ENCODE results near the gene RAB9B. TPM values are rescaled to one million over a fixed set of nuclear protein-coding genes. Genes with fewer than 3 reads are reported as not detected.

Gene RAB9B
- total and polyA plus RNA-seq, 2 donors = 1.3 to 1.5 TPM

DNA sequence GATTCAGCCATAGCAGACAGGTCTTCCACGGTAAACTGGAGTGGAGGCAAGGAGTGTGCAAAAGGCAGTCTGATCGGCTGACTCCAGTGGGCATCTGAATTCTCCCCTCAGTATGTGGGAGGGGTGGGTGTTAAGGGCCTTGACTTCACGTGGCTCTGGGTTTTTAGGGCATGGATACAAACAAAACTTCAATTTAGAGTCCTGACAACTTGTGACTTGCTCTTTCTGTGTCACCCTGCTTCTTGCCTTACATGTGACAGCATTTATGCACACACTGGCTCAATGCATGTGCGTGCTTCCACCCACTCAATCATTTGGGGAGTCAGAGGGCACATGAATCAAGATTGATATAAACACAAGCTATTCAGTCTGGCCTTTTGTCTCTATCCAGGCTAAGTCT lies 37.9 kb downstream of the RAB9B start:
- no peaks in the 10 kb centered on the region for H3K9me3 ChIP-seq (ENCODE audit: control insufficient read depth in 2 of 2, insufficient read depth in 1 of 2, low read length in 1 of 2)
- H3K4me3 ChIP-seq (ENCODE audit: low read length in 2 of 2) = no peak overlapping the region
- no peaks in the 10 kb centered on the region for H3K27me3 ChIP-seq (ENCODE audit: control insufficient read depth in 2 of 2, insufficient read depth in 1 of 2, low read length in 1 of 2)
- no peaks in the 10 kb centered on the region for H3K36me3 ChIP-seq (ENCODE audit: control insufficient read depth in 2 of 2, insufficient read depth in 2 of 2, low read length in 1 of 2)
- DNase-seq (ENCODE audit: low read depth in 6 of 9, low spot score in 9 of 9) = no peak
- H3K4me1 ChIP-seq (ENCODE audit: control insufficient read depth in 2 of 2, insufficient read depth in 2 of 2, low read length in 2 of 2) = no peaks in the 10 kb centered on the region
- 96% methylated on average over 4 of the region's 4 CpGs for WGBS
- no peak overlapping the region for H3K27ac ChIP-seq (ENCODE audit: low read depth in 1 of 2, low read length in 1 of 2)

- no peak overlapping the region for H3K4me3 ChIP-seq (ENCODE audit: low read length in 2 of 2)
- H3K27me3 ChIP-seq (ENCODE audit: control insufficient read depth in 2 of 2, insufficient read depth in 1 of 2, low read length in 1 of 2) = no peaks in the 10 kb centered on the region
- H3K36me3 ChIP-seq (ENCODE audit: control insufficient read depth in 2 of 2, insufficient read depth in 2 of 2, low read length in 1 of 2) = no peaks in the 10 kb centered on the region
- H3K27ac ChIP-seq (ENCODE audit: low read depth in 1 of 2, low read length in 1 of 2) = no peak overlapping the region
- no peaks in the 10 kb centered on the region for H3K4me1 ChIP-seq (ENCODE audit: control insufficient read depth in 2 of 2, insufficient read depth in 2 of 2, low read length in 2 of 2)
- H3K9me3 ChIP-seq (ENCODE audit: control insufficient read depth in 2 of 2, insufficient read depth in 1 of 2, low read length in 1 of 2) = no peaks in the 10 kb centered on the region
- no peak for DNase-seq (ENCODE audit: low read depth in 6 of 9, low spot score in 9 of 9)
- WGBS = 98% methylated on average over 2 of the region's 2 CpGs
These were observed 38.5 kb downstream of the RAB9B start for GRCh38 chrX:103793545-103793940.

- H3K27ac ChIP-seq (ENCODE audit: low read depth in 1 of 2, low read length in 1 of 2) = no peak overlapping the region
- H3K4me1 ChIP-seq (ENCODE audit: control insufficient read depth in 2 of 2, insufficient read depth in 2 of 2, low read length in 2 of 2) = no peaks in the 10 kb centered on the region
- no peak overlapping the region for H3K4me3 ChIP-seq (ENCODE audit: low read length in 2 of 2)
- H3K27me3 ChIP-seq (ENCODE audit: control insufficient read depth in 2 of 2, insufficient read depth in 1 of 2, low read length in 1 of 2) = no peaks in the 10 kb centered on the region
- H3K9me3 ChIP-seq (ENCODE audit: control insufficient read depth in 2 of 2, insufficient read depth in 1 of 2, low read length in 1 of 2) = no peaks in the 10 kb centered on the region
- no peaks in the 10 kb centered on the region for H3K36me3 ChIP-seq (ENCODE audit: control insufficient read depth in 2 of 2, insufficient read depth in 2 of 2, low read length in 1 of 2)
- WGBS = 93% methylated on average over 6 of the region's 6 CpGs
- no peak for DNase-seq (ENCODE audit: low read depth in 6 of 9, low spot score in 9 of 9)
These were observed 39.0 kb downstream of the RAB9B start for GRCh38 chrX:103792916-103793544.

GRCh38 chrX:103791826-103792485 lies 40.1 kb downstream of the RAB9B start:
- Histone ChIP-seq H3K9me3 (ENCODE audit: control insufficient read depth in 2 of 2, insufficient read depth in 1 of 2, low read length in 1 of 2) (no peaks in the 10 kb centered on the region), H3K4me3 (ENCODE audit: low read length in 2 of 2) (no peak overlapping the region), H3K27ac (ENCODE audit: low read depth in 1 of 2, low read length in 1 of 2) (no peak overlapping the region), H3K27me3 (ENCODE audit: control insufficient read depth in 2 of 2, insufficient read depth in 1 of 2, low read length in 1 of 2) (no peaks in the 10 kb centered on the region), H3K4me1 (ENCODE audit: control insufficient read depth in 2 of 2, insufficient read depth in 2 of 2, low read length in 2 of 2) (no peaks in the 10 kb centered on the region), H3K36me3 (ENCODE audit: control insufficient read depth in 2 of 2, insufficient read depth in 2 of 2, low read length in 1 of 2) (no peaks in the 10 kb centered on the region)
- no peak for DNase-seq (ENCODE audit: low read depth in 6 of 9, low spot score in 9 of 9)
- WGBS = 91% methylated on average over 2 of the region's 2 CpGs

GRCh38 chrX:103791228-103791627 lies 40.8 kb downstream of the RAB9B start:
- Histone ChIP-seq H3K36me3 (ENCODE audit: control insufficient read depth in 2 of 2, insufficient read depth in 2 of 2, low read length in 1 of 2) (no peaks in the 10 kb centered on the region), H3K4me1 (ENCODE audit: control insufficient read depth in 2 of 2, insufficient read depth in 2 of 2, low read length in 2 of 2) (no peaks in the 10 kb centered on the region), H3K27ac (ENCODE audit: low read depth in 1 of 2, low read length in 1 of 2) (no peak overlapping the region), H3K9me3 (ENCODE audit: control insufficient read depth in 2 of 2, insufficient read depth in 1 of 2, low read length in 1 of 2) (no peaks in the 10 kb centered on the region), H3K27me3 (ENCODE audit: control insufficient read depth in 2 of 2, insufficient read depth in 1 of 2, low read length in 1 of 2) (no peaks in the 10 kb centered on the region), H3K4me3 (ENCODE audit: low read length in 2 of 2) (no peak overlapping the region)
- DNase-seq (ENCODE audit: low read depth in 6 of 9, low spot score in 9 of 9) = no peak
- 91% methylated on average over 4 of the region's 4 CpGs for WGBS

DNA sequence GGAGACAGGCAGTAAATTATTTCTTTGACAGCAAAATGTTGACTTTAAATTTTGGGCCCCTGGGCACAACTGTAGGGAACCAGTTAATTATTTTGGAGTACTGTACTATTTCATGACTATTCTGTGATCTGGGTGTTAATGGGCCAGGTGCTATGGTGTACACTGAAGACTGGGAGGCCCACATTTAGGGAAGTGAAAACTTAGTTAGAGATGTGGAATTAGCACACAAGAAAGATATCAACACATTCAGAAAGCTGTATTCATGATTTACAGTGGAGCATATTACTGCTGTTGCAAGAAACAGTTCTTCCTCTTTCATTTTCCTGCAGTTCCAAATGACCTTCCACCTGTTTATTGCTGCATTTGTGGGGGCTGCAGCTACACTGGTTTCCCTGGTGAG lies 43.1 kb downstream of the RAB9B start:
- DNase-seq (ENCODE audit: low read depth in 6 of 9, low spot score in 9 of 9) = no peak
- Histone ChIP-seq H3K9me3 (ENCODE audit: control insufficient read depth in 2 of 2, insufficient read depth in 1 of 2, low read length in 1 of 2) (no peaks in the 10 kb centered on the region), H3K27me3 (ENCODE audit: control insufficient read depth in 2 of 2, insufficient read depth in 1 of 2, low read length in 1 of 2) (no peaks in the 10 kb centered on the region), H3K36me3 (ENCODE audit: control insufficient read depth in 2 of 2, insufficient read depth in 2 of 2, low read length in 1 of 2) (no peaks in the 10 kb centered on the region), H3K4me1 (ENCODE audit: control insufficient read depth in 2 of 2, insufficient read depth in 2 of 2, low read length in 2 of 2) (no peaks in the 10 kb centered on the region), H3K27ac (ENCODE audit: low read depth in 1 of 2, low read length in 1 of 2) (no peak overlapping the region), H3K4me3 (ENCODE audit: low read length in 2 of 2) (no peak overlapping the region)

DNA sequence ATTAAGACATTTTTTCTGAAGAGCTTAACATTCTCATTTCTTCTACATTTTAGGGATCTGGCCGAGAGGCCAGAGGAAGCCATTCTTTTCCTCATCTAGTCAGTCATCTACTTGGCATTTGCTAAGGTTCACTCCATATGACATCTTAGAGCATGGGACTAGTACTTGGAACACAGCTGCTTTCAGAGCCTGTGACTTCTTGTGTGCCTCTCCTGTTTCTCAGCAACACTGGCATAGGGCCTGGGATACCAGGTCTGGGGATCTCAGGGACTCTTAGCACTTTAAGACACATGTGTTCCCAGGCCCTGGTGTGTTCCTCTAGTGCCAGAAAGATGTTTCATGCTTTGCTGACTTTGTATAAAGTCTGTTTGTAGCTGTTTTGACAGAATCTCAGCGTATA lies 48.1 kb downstream of the RAB9B start:
- H3K9me3 ChIP-seq (ENCODE audit: control insufficient read depth in 2 of 2, insufficient read depth in 1 of 2, low read length in 1 of 2) = no peaks in the 10 kb centered on the region
- H3K27ac ChIP-seq (ENCODE audit: low read depth in 1 of 2, low read length in 1 of 2) = peak overlapping the region in 1 of 2 donors; percentile 11
- 92% methylated on average over 2 of the region's 2 CpGs for WGBS
- no peaks in the 10 kb centered on the region for H3K27me3 ChIP-seq (ENCODE audit: control insufficient read depth in 2 of 2, insufficient read depth in 1 of 2, low read length in 1 of 2)
- no peak overlapping the region for H3K4me3 ChIP-seq (ENCODE audit: low read length in 2 of 2)
- no peaks in the 10 kb centered on the region for H3K36me3 ChIP-seq (ENCODE audit: control insufficient read depth in 2 of 2, insufficient read depth in 2 of 2, low read length in 1 of 2)
- DNase-seq (ENCODE audit: low read depth in 6 of 9, low spot score in 9 of 9) = no peak
- no peaks in the 10 kb centered on the region for H3K4me1 ChIP-seq (ENCODE audit: control insufficient read depth in 2 of 2, insufficient read depth in 2 of 2, low read length in 2 of 2)

DNA sequence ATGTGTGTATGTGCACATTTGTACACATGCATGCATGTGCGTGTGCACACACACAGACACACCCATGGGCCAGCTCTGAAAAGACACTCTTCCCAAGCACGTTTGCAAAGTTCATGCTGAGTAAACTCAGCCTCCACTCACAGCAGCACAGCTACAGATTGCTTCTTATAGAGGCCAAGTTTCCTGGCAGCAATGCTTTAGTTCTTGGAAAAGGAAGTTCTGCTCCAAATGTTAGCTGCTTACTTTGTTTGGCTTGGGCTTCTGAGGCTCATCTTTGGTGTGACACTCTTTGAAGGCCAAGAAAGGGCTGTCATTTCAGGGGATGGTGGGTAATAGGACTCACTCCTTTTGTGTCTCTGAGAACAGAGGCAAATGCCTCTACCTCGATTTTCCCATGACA lies 48.9 kb downstream of the RAB9B start:
- no peaks in the 10 kb centered on the region for H3K27me3 ChIP-seq (ENCODE audit: control insufficient read depth in 2 of 2, insufficient read depth in 1 of 2, low read length in 1 of 2)
- 61% methylated on average over 3 of the region's 3 CpGs for WGBS
- no peak overlapping the region for H3K4me3 ChIP-seq (ENCODE audit: low read length in 2 of 2)
- H3K27ac ChIP-seq (ENCODE audit: low read depth in 1 of 2, low read length in 1 of 2) = no peak overlapping the region
- H3K9me3 ChIP-seq (ENCODE audit: control insufficient read depth in 2 of 2, insufficient read depth in 1 of 2, low read length in 1 of 2) = no peaks in the 10 kb centered on the region
- DNase-seq (ENCODE audit: low read depth in 6 of 9, low spot score in 9 of 9) = no peak
- H3K4me1 ChIP-seq (ENCODE audit: control insufficient read depth in 2 of 2, insufficient read depth in 2 of 2, low read length in 2 of 2) = no peaks in the 10 kb centered on the region
- no peaks in the 10 kb centered on the region for H3K36me3 ChIP-seq (ENCODE audit: control insufficient read depth in 2 of 2, insufficient read depth in 2 of 2, low read length in 1 of 2)

GRCh38 chrX:103782640-103783039 lies 49.4 kb downstream of the RAB9B start:
- DNase-seq (ENCODE audit: low read depth in 6 of 9, low spot score in 9 of 9) = no peak
- no peaks in the 10 kb centered on the region for H3K36me3 ChIP-seq (ENCODE audit: control insufficient read depth in 2 of 2, insufficient read depth in 2 of 2, low read length in 1 of 2)
- no peaks in the 10 kb centered on the region for H3K9me3 ChIP-seq (ENCODE audit: control insufficient read depth in 2 of 2, insufficient read depth in 1 of 2, low read length in 1 of 2)
- 95% methylated on average over 3 of the region's 3 CpGs for WGBS
- H3K4me1 ChIP-seq (ENCODE audit: control insufficient read depth in 2 of 2, insufficient read depth in 2 of 2, low read length in 2 of 2) = no peaks in the 10 kb centered on the region
- peak overlapping the region in 1 of 2 donors; percentile 5 for H3K27ac ChIP-seq (ENCODE audit: low read depth in 1 of 2, low read length in 1 of 2)
- H3K27me3 ChIP-seq (ENCODE audit: control insufficient read depth in 2 of 2, insufficient read depth in 1 of 2, low read length in 1 of 2) = no peaks in the 10 kb centered on the region
- H3K4me3 ChIP-seq (ENCODE audit: low read length in 2 of 2) = no peak overlapping the region

Measured in thymus (tissue), 11 donors.